SK-N-SH treated with all-trans-retinoic acid at 6 μM for 48 hours (cell line): Measurements from ENCODE around the gene OXLD1.

Experiments
- ATAC-seq: fragments of 200-7000 bp; cut with Tn5 transposase; 3 replicates; pipeline ENCODE4 v1.9.1; 2020; ENCODE audit warnings: mild to moderate bottlenecking, moderate library complexity
- ARNTL ChIP-seq: fragments of 450-650 bp; formaldehyde crosslinking; IDR thresholded peaks from 2 replicates; pipeline ENCODE4 v1.5.0; 2020; ENCODE audit warnings: low read depth, mild to moderate bottlenecking, moderate library complexity, borderline replicate concordance
- CREB5 ChIP-seq: fragments of 250-450 bp; sonication (Bioruptor Pico); IDR thresholded peaks from 2 replicates; pipeline ENCODE4 v1.5.1; 2020; ENCODE audit warnings: low read depth, mild to moderate bottlenecking, moderate library complexity
- CSRNP3 ChIP-seq: fragments of 250-450 bp; sonication (Bioruptor Pico); IDR thresholded peaks from 2 replicates; pipeline ENCODE4 v1.5.1; 2021; ENCODE audit warnings: mild to moderate bottlenecking, moderate library complexity
- ESRRG ChIP-seq: fragments of 250-450 bp; sonication (Bioruptor Pico); IDR thresholded peaks from 2 replicates; pipeline ENCODE4 v1.6.1; 2021; ENCODE audit warnings: mild to moderate bottlenecking
- ISL1 ChIP-seq: fragments of 250-450 bp; sonication (Bioruptor Pico); IDR thresholded peaks from 2 replicates; pipeline ENCODE4 v2.1.2; 2022; ENCODE audit warnings: mild to moderate bottlenecking, moderate library complexity
- PATZ1 ChIP-seq: fragments of 250-450 bp; sonication (Bioruptor Pico); IDR thresholded peaks from 2 replicates; pipeline ENCODE4 v1.8.0; 2020; ENCODE audit warnings: mild to moderate bottlenecking, moderate library complexity, borderline replicate concordance
- POU6F1 ChIP-seq: fragments of 250-450 bp; sonication (Bioruptor Pico); IDR thresholded peaks from 2 replicates; pipeline ENCODE4 v1.8.0; 2021; ENCODE audit warnings: low read depth, mild to moderate bottlenecking, moderate library complexity, borderline replicate concordance
- TOX ChIP-seq: fragments of 250-450 bp; sonication (Bioruptor Pico); IDR thresholded peaks from 2 replicates; pipeline ENCODE4 v1.8.0; 2021; ENCODE audit warnings: mild to moderate bottlenecking, moderate library complexity, borderline replicate concordance
- TSHZ2 ChIP-seq: fragments of 250-450 bp; sonication (Bioruptor Pico); IDR thresholded peaks from 2 replicates; pipeline ENCODE4 v1.5.0; 2020; ENCODE audit warnings: mild to moderate bottlenecking, moderate library complexity
- ZC3H10 ChIP-seq: fragments of 250-450 bp; sonication (Bioruptor Pico); IDR thresholded peaks from 2 replicates; pipeline ENCODE4 v1.5.1; 2021; ENCODE audit warnings: mild to moderate bottlenecking, moderate library complexity
- ZFP3 ChIP-seq: fragments of 250-450 bp; sonication (Bioruptor Pico); IDR thresholded peaks from 2 replicates; pipeline ENCODE4 v1.5.0; 2020; ENCODE audit warnings: mild to moderate bottlenecking, moderate library complexity
- ZNF565 ChIP-seq: fragments of 450-650 bp; formaldehyde crosslinking; conservative IDR thresholded peaks from 2 replicates; pipeline ENCODE4 v1.5.0; 2020; ENCODE audit warnings: low read depth, mild to moderate bottlenecking, moderate library complexity
- ZNF70 ChIP-seq: fragments of 450-650 bp; formaldehyde crosslinking; IDR thresholded peaks from 2 replicates; pipeline ENCODE4 v1.5.0; 2020; ENCODE audit warnings: mild to moderate bottlenecking, moderate library complexity
- ZNF8 ChIP-seq: fragments of 450-650 bp; formaldehyde crosslinking; IDR thresholded peaks from 2 replicates; pipeline ENCODE4 v1.5.0; 2020; ENCODE audit warnings: mild to moderate bottlenecking, moderate library complexity

The OXLD1 gene

GRCh38 chr17:81648707-81649085 lies 17.7 kb downstream of the OXLD1 start:
- no peak for ATAC-seq
- no peak for TF ChIP-seq TOX (CRISPR knock-in tag)

- TF ChIP-seq TOX (CRISPR knock-in tag): no peak
- no peak for TF ChIP-seq POU6F1 (CRISPR knock-in tag)
- TF ChIP-seq, all 23 proteins: peak for 0
- no peak for ATAC-seq
Measured at GRCh38 chr17:81648013-81648706, 18.2 kb downstream of the OXLD1 start.

GRCh38 chr17:81647640-81648012 lies 18.8 kb downstream of the OXLD1 start:
- TF ChIP-seq TOX (CRISPR knock-in tag) (no peak), CSRNP3 (CRISPR knock-in tag) (no peak), ZNF8 (CRISPR knock-in tag) (no peak)
- ATAC-seq: no peak

GRCh38 chr17:81646869-81647600 lies 19.4 kb downstream of the OXLD1 start:
- TF ChIP-seq ZNF565 (CRISPR knock-in tag): no peak
- TF ChIP-seq ISL1 (CRISPR knock-in tag): no peak
- TF ChIP-seq PATZ1 (CRISPR knock-in tag): no peak
- TF ChIP-seq ZC3H10: no peak
- TF ChIP-seq CSRNP3 (CRISPR knock-in tag): no peak
- TF ChIP-seq ZFP3: no peak
- TF ChIP-seq ZNF8 (CRISPR knock-in tag): no peak
- no peak for TF ChIP-seq ARNTL (CRISPR knock-in tag)
- ATAC-seq: no peak

GRCh38 chr17:81644976-81645952 lies 21.1 kb downstream of the OXLD1 start:
- TF ChIP-seq ZNF70 (CRISPR knock-in tag): no peak
- TF ChIP-seq CREB5 (CRISPR knock-in tag): no peak
- no peak for TF ChIP-seq ZNF565 (CRISPR knock-in tag)
- no peak for TF ChIP-seq ESRRG
- TF ChIP-seq ISL1 (CRISPR knock-in tag): no peak
- TF ChIP-seq TSHZ2 (CRISPR knock-in tag): no peak
- TF ChIP-seq POU6F1 (CRISPR knock-in tag): no peak

More at GRCh38 chr17:81644976-81645952, 21.1 kb downstream of the OXLD1 start:
- ATAC-seq: no peak
